HG03095 (cell line): ENCODE measurements around the gene ZNF385C.

Experiments
- ATAC-seq: cut with Tn5 transposase; IDR thresholded peaks from one replicate; pipeline ENCODE4 v1.9.1; 2021; ENCODE audit warnings: moderate library complexity; ENCODE audit not compliant: unreplicated experiment

The ZNF385C gene

GRCh38 chr17:41996855-41997164 is 101.5 kb downstream of the ZNF385C start:
- no peak for ATAC-seq

GRCh38 chr17:41992576-41992975 is 105.7 kb downstream of the ZNF385C start:
- no peak for ATAC-seq

GRCh38 chr17:41989702-41990419 is 108.4 kb downstream of the ZNF385C start:
- ATAC-seq = no peak

GRCh38 chr17:41988418-41988817 is 109.9 kb downstream of the ZNF385C start:
- ATAC-seq = no peak

GRCh38 chr17:41987642-41988041 is 110.6 kb downstream of the ZNF385C start:
- no peak for ATAC-seq

GRCh38 chr17:41986634-41987033 is 111.6 kb downstream of the ZNF385C start:
- no peak for ATAC-seq

GRCh38 chr17:41985919-41986318 is 112.4 kb downstream of the ZNF385C start:
- no peak for ATAC-seq

- ATAC-seq = no peak
These were observed 113.8 kb downstream of the ZNF385C start for GRCh38 chr17:41984454-41984853.

- no peak for ATAC-seq
These were observed 116.1 kb downstream of the ZNF385C start for GRCh38 chr17:41982026-41982760.

- no peak for ATAC-seq
These were observed 120.3 kb downstream of the ZNF385C start for GRCh38 chr17:41977991-41978390.

GRCh38 chr17:41976142-41976768 is 122.0 kb downstream of the ZNF385C start:
- ATAC-seq = no peak
